GM23338 (cell line): Measurements from ENCODE around the gene EREG. TPM values are rescaled to one million over a fixed set of nuclear protein-coding genes. Genes with fewer than 3 reads are reported as not detected.

ENCODE experiments used
- ATAC-seq: fragments of 200-7000 bp; cut with Tn5 transposase; 3 replicates; pipeline ENCODE4 v1.9.1; 2020
- DNase-seq: peaks from one replicate; pipeline ENCODE4 v3.0.0-alpha.2; 2015; ENCODE audit warnings: low spot score
- H2AFZ ChIP-seq: fragments of 200-600 bp; sonication (generic); 2 replicates; pipeline ENCODE4 v1.8.0; 2016; ENCODE audit warnings: antibody characterized with exemption, mild to moderate bottlenecking, moderate library complexity
- H3F3A ChIP-seq: fragments of 200-600 bp; sonication (generic); replicated peaks from 2 replicates; pipeline ENCODE4 v1.8.0; 2017; ENCODE audit warnings: antibody characterized with exemption, mixed run types, low read depth
- H3K27ac ChIP-seq: fragments of 200-600 bp; sonication (generic); 2 replicates; pipeline ENCODE4 v1.6.1; 2016; ENCODE audit warnings: low read depth
- H3K27me3 ChIP-seq: fragments of 200-600 bp; sonication (generic); 2 replicates; pipeline ENCODE4 v1.8.0; 2016; ENCODE audit warnings: mild to moderate bottlenecking, mixed run types, moderate library complexity; ENCODE audit not compliant: insufficient read depth
- H3K36me3 ChIP-seq: fragments of 200-600 bp; sonication (generic); 2 replicates; pipeline ENCODE4 v1.8.0; 2016; ENCODE audit warnings: mild to moderate bottlenecking; ENCODE audit not compliant: insufficient read depth
- H3K4me1 ChIP-seq: fragments of 200-600 bp; sonication (generic); 2 replicates; pipeline ENCODE4 v1.8.0; 2016; ENCODE audit warnings: mild to moderate bottlenecking, moderate library complexity; ENCODE audit not compliant: insufficient read depth
- H3K4me2 ChIP-seq: fragments of 200-600 bp; sonication (generic); 2 replicates; pipeline ENCODE4 v1.7.1; 2017; ENCODE audit warnings: mixed run types
- H3K4me3 ChIP-seq: fragments of 200-600 bp; sonication (generic); 2 replicates; pipeline ENCODE4 v1.6.1; 2016; ENCODE audit warnings: mixed run types
- H3K79me2 ChIP-seq: fragments of 200-600 bp; sonication (generic); replicated peaks from 2 replicates; pipeline ENCODE4 v1.8.0; 2017; ENCODE audit warnings: mild to moderate bottlenecking; ENCODE audit not compliant: insufficient read depth
- H3K9me2 ChIP-seq: fragments of 200-600 bp; sonication (generic); 2 replicates; pipeline ENCODE4 v1.8.0; 2017; ENCODE audit not compliant: insufficient read depth
- H4K20me1 ChIP-seq: fragments of 200-600 bp; sonication (generic); replicated peaks from 2 replicates; pipeline ENCODE4 v1.8.0; 2017; ENCODE audit warnings: mild to moderate bottlenecking; ENCODE audit not compliant: insufficient read depth
- H3K27ac Mint-ChIP-seq: 2 replicates; pipeline ENCODE4 v1.8.0; 2020; ENCODE audit warnings: inconsistent platforms, mild to moderate bottlenecking, moderate library complexity, mixed read lengths
- H3K27me3 Mint-ChIP-seq: 3 replicates; pipeline ENCODE4 v1.8.0; 2022; ENCODE audit warnings: low read depth, mild to moderate bottlenecking, moderate library complexity, mixed read lengths, inconsistent platforms; ENCODE audit not compliant: insufficient read depth, poor library complexity
- H3K36me3 Mint-ChIP-seq: 3 replicates; pipeline ENCODE4 v1.8.0; 2021; ENCODE audit warnings: low read depth, mild to moderate bottlenecking, inconsistent platforms, moderate library complexity, mixed read lengths
- H3K4me1 Mint-ChIP-seq: 3 replicates; pipeline ENCODE4 v1.8.0; 2020; ENCODE audit warnings: mild to moderate bottlenecking, inconsistent platforms, mixed read lengths
- H3K4me3 Mint-ChIP-seq: 3 replicates; pipeline ENCODE4 v1.8.0; 2021; ENCODE audit warnings: moderate library complexity, mild to moderate bottlenecking, inconsistent platforms, mixed read lengths
- H3K9me3 Mint-ChIP-seq: 3 replicates; pipeline ENCODE4 v1.8.0; 2020; ENCODE audit warnings: moderate library complexity, mild to moderate bottlenecking, inconsistent platforms, mixed read lengths
- ETS1 ChIP-seq: IDR thresholded peaks from 2 replicates; pipeline ENCODE4 v1.6.1; 2016; ENCODE audit warnings: antibody characterized with exemption
- EZH2 ChIP-seq: fragments of 200-600 bp; sonication (generic); IDR thresholded peaks from one replicate; pipeline ENCODE4 v1.8.0; 2017; ENCODE audit warnings: antibody characterized with exemption, mild to moderate bottlenecking, low read depth; ENCODE audit not compliant: unreplicated experiment
- STAT1 ChIP-seq: IDR thresholded peaks from one replicate; pipeline ENCODE4 v1.6.1; 2016; ENCODE audit warnings: antibody characterized with exemption; ENCODE audit not compliant: unreplicated experiment
- ZNF114 ChIP-seq: fragments of 250-450 bp; sonication (Bioruptor Pico); IDR thresholded peaks from 2 replicates; pipeline ENCODE4 v1.5.0; 2020; ENCODE audit warnings: mild to moderate bottlenecking, moderate library complexity
- ZNF462 ChIP-seq: fragments of 250-450 bp; sonication (Bioruptor Pico); IDR thresholded peaks from 2 replicates; pipeline ENCODE4 v1.5.0; 2020; ENCODE audit warnings: mild to moderate bottlenecking, moderate library complexity
- polyA plus RNA-seq: library from polyadenylated mRNA; unstranded; fragments of >200 nt; fragmentation: Nextera tagmentation; extraction: Ambion mirVana; gene quantifications from 2 replicates; pipeline ENCODE4 v1.2.1, GENCODE V29; 2016
- total RNA-seq: library from RNA; depleted of rRNA; stranded (reverse); fragments of >200 nt; shearing (Covaris generic); gene quantifications from 2 replicates; pipeline ENCODE4 v1.2.3, GENCODE V29; 2014

Gene EREG
- total and polyA plus RNA-seq, 2 experiments from 2014 or later, result not detected

- no peak overlapping the region for H3K27ac ChIP-seq
- no peaks in the 10 kb centered on the region for H3K27me3 Mint-ChIP-seq
- H3K4me1 ChIP-seq, result peaks cover 7% of the 10 kb centered on the region; the same call in 1 of the 2 replicates
- no peak overlapping the region for H3K27ac Mint-ChIP-seq
- no peak overlapping the region for H3K4me2 ChIP-seq
- H2AFZ ChIP-seq, result no peak overlapping the region
- DNase-seq, result no peak
- H3K4me3 Mint-ChIP-seq, result no peak overlapping the region
- no peaks in the 10 kb centered on the region for H3K27me3 ChIP-seq
- ATAC-seq, result no peak
- TF ChIP-seq ZNF462 (CRISPR knock-in tag) (no peak), STAT1 (no peak), ZNF114 (CRISPR knock-in tag) (no peak), ETS1 (no peak)
- no peaks in the 10 kb centered on the region for H3K9me3 Mint-ChIP-seq
- no peaks in the 10 kb centered on the region for H3K79me2 ChIP-seq
- H3K36me3 Mint-ChIP-seq, result no peaks in the 10 kb centered on the region
- H3K4me3 ChIP-seq, result no peak overlapping the region
- no peaks in the 10 kb centered on the region for H3K9me2 ChIP-seq
- no peaks in the 10 kb centered on the region for H4K20me1 ChIP-seq
- H3F3A ChIP-seq, result no peaks in the 10 kb centered on the region
- H3K4me1 Mint-ChIP-seq, result peaks cover 11% of the 10 kb centered on the region; the same call in 2 of the 3 replicates
- H3K36me3 ChIP-seq, result no peaks in the 10 kb centered on the region
These were observed 37.2 kb upstream of the EREG start for GRCh38 chr4:74327762-74328161.

DNA sequence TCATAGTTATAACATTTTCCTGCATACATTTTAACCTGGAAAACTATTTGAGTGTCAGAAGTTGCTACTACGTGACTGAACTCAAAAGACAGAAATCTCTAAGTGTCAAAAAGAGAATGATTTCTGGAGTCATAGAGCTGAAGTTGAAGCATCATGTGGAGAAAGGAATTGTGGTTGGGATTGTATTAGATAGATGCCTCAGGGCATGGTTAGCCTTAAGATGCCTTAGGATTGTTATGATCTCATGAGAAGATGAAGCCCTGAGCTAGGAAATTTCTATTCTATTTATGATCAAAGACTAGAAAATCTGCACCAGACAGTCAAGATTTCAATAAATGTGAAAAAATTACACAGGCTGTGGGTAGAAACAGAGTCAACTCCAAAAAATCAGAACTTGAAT is 36.4 kb upstream of the EREG start:
- Histone ChIP-seq H3F3A (no peaks in the 10 kb centered on the region), H3K79me2 (no peaks in the 10 kb centered on the region), H3K4me3 (no peak overlapping the region), H3K4me2 (no peak overlapping the region), H3K27me3 (no peaks in the 10 kb centered on the region), H3K9me2 (no peaks in the 10 kb centered on the region), H3K27ac (no peak overlapping the region), H2AFZ (no peak overlapping the region), H3K4me1 (peaks cover 5% of the 10 kb centered on the region; the same call in 1 of the 2 replicates), H4K20me1 (no peaks in the 10 kb centered on the region), H3K36me3 (no peaks in the 10 kb centered on the region)
- Mint-ChIP-seq H3K4me1 (peaks cover 9% of the 10 kb centered on the region; the same call in 2 of the 3 replicates), H3K9me3 (no peaks in the 10 kb centered on the region), H3K36me3 (no peaks in the 10 kb centered on the region), H3K4me3 (no peak overlapping the region), H3K27ac (no peak overlapping the region), H3K27me3 (no peaks in the 10 kb centered on the region)
- DNase-seq (no peak), ATAC-seq (no peak)
- TF ChIP-seq EZH2 (no peak), STAT1 (no peak), ZNF462 (CRISPR knock-in tag) (no peak), ZNF114 (CRISPR knock-in tag) (no peak)
